Gastroesophageal sphincter (tissue), 4 donors: ENCODE data around the gene FHIT. TPM values are rescaled to one million over a fixed set of nuclear protein-coding genes. Genes with fewer than 3 reads are reported as not detected.

Experiments used
- ATAC-seq: fragments of 150-250 bp; one replicate; pipeline ENCODE4 v1.9.1; 2016; ENCODE audit warnings: mild to moderate bottlenecking, moderate library complexity
- H3K27ac ChIP-seq, 4 donors: fragments of 200-600 bp; sonication (generic) in 3 of 4; 1 replicate in 3 of 4; 2 replicates in 1 of 4; pipeline ENCODE4 v1.5.1; 2016 to 2019
- H3K27me3 ChIP-seq: fragments of 200-600 bp; sonication (generic); one replicate; pipeline ENCODE4 v1.5.1; 2019
- H3K36me3 ChIP-seq, 2 donors: fragments of 200-600 bp; sonication (generic); one replicate each; pipeline ENCODE4 v1.5.1; 2019; ENCODE audit warnings: control low read depth in 1 of 2
- H3K4me1 ChIP-seq, 3 donors: fragments of 200-600 bp; sonication (generic); 1 replicate in 2 of 3; 2 replicates in 1 of 3; pipeline ENCODE4 v1.5.1; 2016 to 2019; ENCODE audit warnings: control low read depth in 2 of 3
- H3K4me3 ChIP-seq, 2 donors: fragments of 200-600 bp; sonication (generic); one replicate each; pipeline ENCODE4 v1.5.1; 2019; ENCODE audit warnings: mild to moderate bottlenecking in 1 of 2, moderate library complexity in 1 of 2
- H3K9me3 ChIP-seq, 3 donors: fragments of 200-600 bp; sonication (generic); one replicate each; pipeline ENCODE4 v1.5.1; 2017 to 2019; ENCODE audit warnings: control low read depth in 2 of 3
- CTCF ChIP-seq, 4 experiments: fragments of 200-600 bp in 2 of 4; fragments of 450-650 bp in 2 of 4; sonication (generic) in 1 of 4; IDR thresholded peaks; one replicate each; pipeline ENCODE4 v1.5.1; 2017 to 2019; ENCODE audit warnings: antibody characterized with exemption in 4 of 4, mild to moderate bottlenecking in 2 of 4, moderate library complexity in 2 of 4
- EP300 ChIP-seq: sonication (generic); formaldehyde crosslinking; IDR thresholded peaks from one replicate; pipeline ENCODE4 v1.6.1; 2017; ENCODE audit warnings: antibody characterized with exemption, mild to moderate bottlenecking
- POLR2A ChIP-seq, 2 donors: fragments of 450-650 bp; IDR thresholded peaks; one replicate each; pipeline ENCODE4 v1.6.1; 2017; ENCODE audit warnings: antibody characterized with exemption in 2 of 2, mild to moderate bottlenecking in 2 of 2, moderate library complexity in 1 of 2
- POLR2AphosphoS5 ChIP-seq: sonication (generic); formaldehyde crosslinking; IDR thresholded peaks from one replicate; pipeline ENCODE4 v1.6.1; 2017; ENCODE audit warnings: antibody characterized with exemption
- WGBS, 2 donors: methylation state at CpG; one replicate each; pipeline ENCODE4 v1.1.5; 2018; ENCODE audit warnings: low coverage in 1 of 2; 5-methylcytosine and 5-hydroxymethylcytosine counted together
- total RNA-seq, 4 donors: library from RNA; depleted of rRNA; stranded (reverse); fragments of >200 nt; gene quantifications; one replicate each; pipeline ENCODE4 v1.1.0, GENCODE V29; 2016

Gene FHIT
- total RNA-seq, 4 donors from 2014 or later: 1.4 to 7.3 (median 3.9) TPM

GRCh38 chr3:60870396-60870795 is 380.9 kb downstream of the FHIT start:
- Histone ChIP-seq H3K36me3 (no peaks in the 10 kb centered on the region), H3K4me3 (no peak overlapping the region), H3K27ac (no peak overlapping the region), H3K9me3 (peaks cover 0 to 12% (median 0%) of the 10 kb centered on the region in 3 donors), H3K27me3 (no peaks in the 10 kb centered on the region), H3K4me1 (no peaks in the 10 kb centered on the region)
- TF ChIP-seq EP300: no peak
- no peak for TF ChIP-seq POLR2A (IDR thresholded peaks at IDR 0.05)
- no peak for TF ChIP-seq CTCF (IDR thresholded peaks at IDR 0.05)
- TF ChIP-seq POLR2AphosphoS5: no peak
- no peak for ATAC-seq
- WGBS, 2 donors: 77 to 92% methylated on average over 1 to 3 of the region's 3 CpGs

- Histone ChIP-seq H3K27ac (no peak overlapping the region), H3K4me1 (no peaks in the 10 kb centered on the region), H3K27me3 (no peaks in the 10 kb centered on the region), H3K9me3 (peaks cover 0 to 15% (median 0%) of the 10 kb centered on the region in 3 donors), H3K36me3 (no peaks in the 10 kb centered on the region), H3K4me3 (no peak overlapping the region)
- TF ChIP-seq POLR2AphosphoS5 (no peak), CTCF (IDR thresholded peaks at IDR 0.05) (no peak), POLR2A (IDR thresholded peaks at IDR 0.05) (no peak), EP300 (no peak)
- no peak for ATAC-seq
Observed at GRCh38 chr3:60867200-60867599, 384.1 kb downstream of the FHIT start.

- H3K4me3 ChIP-seq: no peak overlapping the region
- no peaks in the 10 kb centered on the region for H3K4me1 ChIP-seq
- H3K36me3 ChIP-seq: no peaks in the 10 kb centered on the region
- ATAC-seq: no peak
- H3K27me3 ChIP-seq: no peaks in the 10 kb centered on the region
- WGBS, 2 donors: 77% methylated on average over 4 of the region's 4 CpGs; no CpG with 5 or more reads in 1 of the 2 donors
- H3K27ac ChIP-seq: no peak overlapping the region
- peaks cover 0 to 6% (median 0%) of the 10 kb centered on the region in 3 donors for H3K9me3 ChIP-seq
- TF ChIP-seq POLR2A (IDR thresholded peaks at IDR 0.05) (no peak), CTCF (IDR thresholded peaks at IDR 0.05) (no peak), POLR2AphosphoS5 (no peak), EP300 (no peak)
Observed at GRCh38 chr3:60856257-60857046, 394.8 kb downstream of the FHIT start.

GRCh38 chr3:60855250-60855649 is 396.0 kb downstream of the FHIT start:
- H3K27ac ChIP-seq: no peak overlapping the region
- TF ChIP-seq POLR2AphosphoS5: no peak
- TF ChIP-seq CTCF (IDR thresholded peaks at IDR 0.05): no peak
- TF ChIP-seq EP300: no peak
- TF ChIP-seq POLR2A (IDR thresholded peaks at IDR 0.05): no peak
- no peaks in the 10 kb centered on the region for H3K27me3 ChIP-seq
- no peak for ATAC-seq
- 97% methylated on average over 2 of the region's 2 CpGs; no CpG with 5 or more reads in 1 of the 2 donors for WGBS, 2 donors
- H3K36me3 ChIP-seq: no peaks in the 10 kb centered on the region
- peaks cover 0 to 6% (median 0%) of the 10 kb centered on the region in 3 donors for H3K9me3 ChIP-seq
- no peak overlapping the region for H3K4me3 ChIP-seq
- no peaks in the 10 kb centered on the region for H3K4me1 ChIP-seq

- Histone ChIP-seq H3K4me1 (no peaks in the 10 kb centered on the region), H3K36me3 (no peaks in the 10 kb centered on the region), H3K9me3 (peaks cover 0 to 6% (median 0%) of the 10 kb centered on the region in 3 donors), H3K27ac (no peak overlapping the region), H3K4me3 (no peak overlapping the region), H3K27me3 (no peaks in the 10 kb centered on the region)
- ATAC-seq: no peak
- 82% methylated on average over 1 of the region's 1 CpG; no CpG with 5 or more reads in 1 of the 2 donors for WGBS, 2 donors
- no peak for TF ChIP-seq POLR2A (IDR thresholded peaks at IDR 0.05)
- no peak for TF ChIP-seq POLR2AphosphoS5
- TF ChIP-seq EP300: no peak
- no peak for TF ChIP-seq CTCF (IDR thresholded peaks at IDR 0.05)
Observed at GRCh38 chr3:60854791-60855190, 396.5 kb downstream of the FHIT start.
